Activated T-cell treated with anti-CD3 and anti-CD28 coated beads, Interleukin-2, amount 50 U/mL, for 72 hours (primary cell): ENCODE measurements around the gene PCLO. TPM values are rescaled to one million over a fixed set of nuclear protein-coding genes. Genes with fewer than 3 reads are reported as not detected.
A peak's percentile ranks its signal among the peaks of the same experiment; 100 is the strongest.
"Not testable (repeated sequence)": the region's sequence is repeated elsewhere in the genome, so short reads cannot be mapped to it uniquely, and the experiment has no call there.

Experiments used
- ATAC-seq, 2 donors: fragments of 150-1000 bp; cut with Tn5 transposase; replicated peaks in 1 of 2; 2 replicates each; pipeline ENCODE4 v1.10.0; 2021; ENCODE audit warnings: moderate library complexity in 2 of 2, mild to moderate bottlenecking in 1 of 2
- DNase-seq, 2 donors: peaks; one replicate each; pipeline ENCODE4 v3.0.0; 2021 to 2022; ENCODE audit warnings: mixed read lengths in 1 of 2
- H3K27ac Mint-ChIP-seq: one replicate; pipeline ENCODE4 v1.8.0; 2022; ENCODE audit warnings: mild to moderate bottlenecking, moderate library complexity, mixed read lengths
- H3K27me3 Mint-ChIP-seq: one replicate; pipeline ENCODE4 v1.8.0; 2022; ENCODE audit warnings: low read depth, mixed read lengths
- H3K36me3 Mint-ChIP-seq, 2 donors: one replicate each; pipeline ENCODE4 v1.8.0; 2022; ENCODE audit warnings: mixed read lengths in 2 of 2, mild to moderate bottlenecking in 1 of 2; ENCODE audit not compliant: insufficient read depth in 2 of 2
- H3K4me1 Mint-ChIP-seq: one replicate; pipeline ENCODE4 v1.8.0; 2022; ENCODE audit warnings: low read depth, mixed read lengths
- H3K4me3 Mint-ChIP-seq, 2 donors: one replicate each; pipeline ENCODE4 v1.8.0; 2022; ENCODE audit warnings: mild to moderate bottlenecking in 2 of 2, mixed read lengths in 2 of 2, moderate library complexity in 2 of 2
- H3K9me3 Mint-ChIP-seq, 2 donors: one replicate each; pipeline ENCODE4 v1.8.0; 2022; ENCODE audit warnings: mixed read lengths in 2 of 2
- total RNA-seq, 2 donors: library from RNA; stranded (reverse); gene quantifications; one replicate each; pipeline ENCODE4 v1.2.3, GENCODE V29; 2022

Gene PCLO
- total RNA-seq, 2 donors from 2014 or later = 0.02 to 0.22 TPM

GRCh38 chr7:82742163-82742562 is 420.5 kb downstream of the PCLO start:
- Mint-ChIP-seq H3K27ac (no peak overlapping the region), H3K36me3 (no peaks in the 10 kb centered on the region), H3K4me1 (no peaks in the 10 kb centered on the region), H3K27me3 (no peaks in the 10 kb centered on the region), H3K9me3 (no peaks in the 10 kb centered on the region), H3K4me3 (no peak overlapping the region)
- DNase-seq = no peak
- ATAC-seq = no peak

- Mint-ChIP-seq H3K4me3 (no peak overlapping the region), H3K27me3 (no peaks in the 10 kb centered on the region), H3K4me1 (no peaks in the 10 kb centered on the region), H3K36me3 (no peaks in the 10 kb centered on the region), H3K9me3 (no peaks in the 10 kb centered on the region), H3K27ac (no peak overlapping the region)
- ATAC-seq = no peak
- DNase-seq = no peak
These were observed 421.2 kb downstream of the PCLO start for GRCh38 chr7:82741493-82741892.

- no peaks in the 10 kb centered on the region for H3K4me1 Mint-ChIP-seq
- no peaks in the 10 kb centered on the region for H3K9me3 Mint-ChIP-seq
- H3K27ac Mint-ChIP-seq = no peak overlapping the region
- H3K36me3 Mint-ChIP-seq = no peaks in the 10 kb centered on the region
- ATAC-seq (no peak), DNase-seq (peak; percentile 6 to 11)
- no peaks in the 10 kb centered on the region for H3K27me3 Mint-ChIP-seq
- H3K4me3 Mint-ChIP-seq = no peak overlapping the region
These were observed 422.3 kb downstream of the PCLO start for GRCh38 chr7:82740246-82740848.

DNA sequence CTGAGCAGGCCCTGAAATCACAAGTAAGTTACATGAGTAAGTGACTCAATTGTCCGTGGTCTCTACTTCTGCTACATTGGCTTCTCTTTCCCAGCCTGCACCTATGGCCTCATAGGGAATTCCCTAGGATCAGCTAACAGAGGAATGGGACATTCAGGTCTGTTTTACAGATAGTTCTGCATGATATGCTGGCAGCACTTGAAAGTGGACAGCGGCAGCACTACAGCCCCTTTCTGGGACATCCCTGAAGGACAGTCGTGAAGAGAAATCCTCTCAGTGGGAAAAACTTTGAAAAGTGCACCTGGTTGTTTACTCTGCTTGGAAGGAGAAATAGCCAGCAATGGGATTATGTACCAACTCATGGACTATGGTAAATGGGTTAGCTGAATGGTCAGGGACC is 426.1 kb downstream of the PCLO start:
- ATAC-seq = no peak
- Mint-ChIP-seq H3K4me3 (no peak overlapping the region), H3K27me3 (no peaks in the 10 kb centered on the region), H3K9me3 (no peaks in the 10 kb centered on the region), H3K4me1 (no peaks in the 10 kb centered on the region), H3K27ac (no peak overlapping the region), H3K36me3 (no peaks in the 10 kb centered on the region)
- no peak for DNase-seq

GRCh38 chr7:82732677-82733076 is 430.0 kb downstream of the PCLO start:
- Mint-ChIP-seq H3K27me3 (no peaks in the 10 kb centered on the region), H3K4me1 (no peaks in the 10 kb centered on the region), H3K27ac (no peak overlapping the region), H3K36me3 (no peaks in the 10 kb centered on the region), H3K4me3 (no peak overlapping the region), H3K9me3 (no peaks in the 10 kb centered on the region)
- DNase-seq = no peak
- no peak for ATAC-seq

DNA sequence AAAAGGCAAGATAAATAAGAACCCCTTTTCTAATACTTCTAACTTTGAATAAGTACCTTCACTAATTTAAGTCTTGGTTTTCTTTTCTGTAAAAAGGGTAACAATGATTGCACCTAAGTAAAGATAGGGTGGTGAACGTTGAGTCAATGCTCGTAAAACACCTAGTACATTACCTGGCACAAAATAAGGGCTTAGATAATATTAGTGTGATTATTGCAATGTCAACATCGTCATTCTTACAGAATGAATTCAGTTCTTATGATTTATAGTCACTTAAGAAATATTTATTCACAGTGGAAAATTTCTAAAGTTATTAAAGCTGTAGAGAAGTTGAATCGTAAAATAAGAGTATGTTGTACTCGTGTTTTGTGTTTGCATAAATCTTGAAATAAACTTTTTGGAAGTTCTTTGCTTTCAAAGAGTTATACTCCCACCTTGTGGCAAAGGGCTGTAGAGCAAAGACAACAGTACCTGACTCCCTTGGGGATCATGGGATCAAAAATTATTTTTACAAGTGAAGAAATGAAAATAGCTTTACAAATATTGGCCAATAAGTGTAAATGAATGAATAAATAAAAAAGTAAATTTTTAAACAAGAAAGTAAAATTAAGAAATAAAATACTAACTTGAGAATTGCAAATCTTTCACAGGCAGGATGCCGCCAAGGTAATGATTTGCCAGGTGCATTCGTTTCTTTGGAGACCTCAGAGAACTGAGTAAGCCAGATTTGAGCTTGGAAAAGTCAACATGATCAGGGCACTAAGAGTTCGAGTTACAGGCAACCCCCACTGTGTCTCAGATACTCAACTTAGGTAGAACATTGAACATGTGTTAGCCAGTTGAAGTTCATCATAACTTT is 433.3 kb downstream of the PCLO start:
- DNase-seq = peak in 1 of 2 donors; percentile 1
- no peaks in the 10 kb centered on the region for H3K36me3 Mint-ChIP-seq
- no peaks in the 10 kb centered on the region for H3K27me3 Mint-ChIP-seq
- H3K9me3 Mint-ChIP-seq = no peaks in the 10 kb centered on the region
- no peak for ATAC-seq
- H3K4me1 Mint-ChIP-seq = no peaks in the 10 kb centered on the region
- H3K27ac Mint-ChIP-seq = no peak overlapping the region
- H3K4me3 Mint-ChIP-seq = no peak overlapping the region

DNA sequence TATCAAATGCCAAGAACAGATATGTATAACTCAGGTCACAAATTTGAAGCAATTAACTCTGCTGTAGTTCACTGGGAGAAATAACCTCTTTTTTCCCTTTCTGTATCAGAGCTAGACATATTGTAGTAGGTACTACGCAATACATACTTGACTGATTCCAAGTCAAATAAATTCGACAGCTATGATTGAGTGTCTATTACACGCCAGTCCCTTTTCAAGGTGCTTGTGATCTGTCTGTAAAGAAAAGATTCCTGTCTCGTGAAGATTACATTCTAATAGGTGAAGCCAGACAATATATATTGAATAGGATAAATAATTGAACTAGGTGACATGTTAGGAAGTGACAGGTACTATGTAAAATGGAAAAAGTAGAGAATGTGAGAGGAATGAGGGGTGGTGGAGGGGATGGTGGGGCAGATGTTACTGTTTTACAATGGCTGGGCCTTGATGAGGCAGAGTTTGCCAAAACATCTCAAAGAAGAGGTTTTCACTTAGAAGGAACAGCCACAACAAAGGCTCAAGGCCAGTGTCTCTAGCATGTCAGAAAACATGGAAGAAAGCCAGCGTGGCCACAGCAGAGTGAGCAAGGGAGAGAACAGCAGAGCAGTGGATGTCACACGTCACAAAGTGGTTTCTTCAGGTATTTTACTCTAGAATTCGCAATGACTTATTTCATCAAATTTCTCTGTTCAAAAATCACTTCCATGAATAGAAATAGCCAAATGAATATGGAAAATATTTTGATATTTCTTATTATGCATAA is 436.5 kb downstream of the PCLO start:
- no peaks in the 10 kb centered on the region for H3K36me3 Mint-ChIP-seq
- no peak overlapping the region for H3K27ac Mint-ChIP-seq
- no peak overlapping the region for H3K4me3 Mint-ChIP-seq
- DNase-seq (no peak), ATAC-seq (no peak)
- H3K9me3 Mint-ChIP-seq = no peaks in the 10 kb centered on the region
- H3K4me1 Mint-ChIP-seq = no peaks in the 10 kb centered on the region
- no peaks in the 10 kb centered on the region for H3K27me3 Mint-ChIP-seq

GRCh38 chr7:82723411-82723810 is 439.3 kb downstream of the PCLO start:
- Mint-ChIP-seq H3K27ac (no peak overlapping the region), H3K4me1 (no peaks in the 10 kb centered on the region), H3K4me3 (no peak overlapping the region), H3K27me3 (no peaks in the 10 kb centered on the region), H3K9me3 (no peaks in the 10 kb centered on the region), H3K36me3 (no peaks in the 10 kb centered on the region)
- DNase-seq (no peak), ATAC-seq (no peak)

- Mint-ChIP-seq H3K4me3 (no peak overlapping the region), H3K4me1 (no peaks in the 10 kb centered on the region), H3K27me3 (no peaks in the 10 kb centered on the region), H3K36me3 (no peaks in the 10 kb centered on the region), H3K9me3 (no peaks in the 10 kb centered on the region), H3K27ac (no peak overlapping the region)
- ATAC-seq (no peak), DNase-seq (no peak)
These were observed 439.7 kb downstream of the PCLO start for GRCh38 chr7:82722946-82723345.

GRCh38 chr7:82715344-82715743 is 447.3 kb downstream of the PCLO start:
- no peak for ATAC-seq
- no peak overlapping the region for H3K27ac Mint-ChIP-seq
- H3K9me3 Mint-ChIP-seq = no peaks in the 10 kb centered on the region

DNA sequence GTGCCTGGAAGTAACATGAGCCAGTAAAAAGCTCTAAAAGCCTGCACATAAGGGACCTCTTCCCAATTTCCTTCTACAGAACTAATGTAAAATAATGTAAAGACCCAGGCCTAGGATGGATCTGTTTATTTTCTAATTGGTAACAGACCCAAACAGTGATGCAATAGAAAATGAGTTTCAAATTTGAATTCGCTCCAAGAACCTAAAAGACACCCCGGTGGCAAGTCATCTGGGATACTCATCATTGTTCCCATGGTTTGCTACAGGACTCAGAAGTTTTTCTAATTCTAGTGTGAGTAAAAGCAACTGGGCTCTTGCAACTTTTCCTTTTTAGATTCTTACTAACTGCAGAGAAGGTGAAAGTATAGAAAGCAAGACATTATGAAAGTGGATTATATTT is 447.8 kb downstream of the PCLO start:
- no peak for DNase-seq
- no peaks in the 10 kb centered on the region for H3K4me1 Mint-ChIP-seq
- no peaks in the 10 kb centered on the region for H3K27me3 Mint-ChIP-seq
- H3K36me3 Mint-ChIP-seq = no peaks in the 10 kb centered on the region
- no peaks in the 10 kb centered on the region for H3K9me3 Mint-ChIP-seq
- no peak for ATAC-seq
- H3K4me3 Mint-ChIP-seq = no peak overlapping the region
- no peak overlapping the region for H3K27ac Mint-ChIP-seq

More at GRCh38 chr7:82715344-82715743, 447.3 kb downstream of the PCLO start:
- no peak for DNase-seq
- Mint-ChIP-seq H3K27me3 (no peaks in the 10 kb centered on the region), H3K4me1 (no peaks in the 10 kb centered on the region), H3K36me3 (no peaks in the 10 kb centered on the region), H3K4me3 (no peak overlapping the region)

DNA sequence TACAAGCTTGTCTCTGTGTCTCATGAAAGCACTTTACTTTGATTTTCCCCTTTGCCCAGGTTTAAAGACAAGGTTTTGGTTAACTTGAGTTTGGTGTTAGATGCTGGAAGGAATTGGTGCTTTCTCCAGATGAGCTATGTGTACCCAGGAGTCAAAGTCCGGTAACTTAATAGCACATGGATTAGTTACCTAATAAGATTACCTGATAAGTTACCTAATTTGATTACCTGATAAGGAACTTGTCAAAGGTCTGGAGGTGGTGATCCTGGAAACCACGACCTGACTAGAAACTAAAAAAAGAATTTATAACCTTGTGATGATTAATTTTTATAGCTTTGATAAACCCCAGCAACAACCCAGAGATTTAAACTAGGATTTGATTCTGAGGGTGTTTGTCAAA is 449.2 kb downstream of the PCLO start:
- no peak for ATAC-seq
- H3K27ac Mint-ChIP-seq = no peak overlapping the region
- H3K4me3 Mint-ChIP-seq = no peak overlapping the region
- H3K27me3 Mint-ChIP-seq = no peaks in the 10 kb centered on the region
- no peaks in the 10 kb centered on the region for H3K36me3 Mint-ChIP-seq
- peaks cover 0 to 2% of the 10 kb centered on the region in 2 donors for H3K9me3 Mint-ChIP-seq
- DNase-seq = no peak
- H3K4me1 Mint-ChIP-seq = no peaks in the 10 kb centered on the region

DNA sequence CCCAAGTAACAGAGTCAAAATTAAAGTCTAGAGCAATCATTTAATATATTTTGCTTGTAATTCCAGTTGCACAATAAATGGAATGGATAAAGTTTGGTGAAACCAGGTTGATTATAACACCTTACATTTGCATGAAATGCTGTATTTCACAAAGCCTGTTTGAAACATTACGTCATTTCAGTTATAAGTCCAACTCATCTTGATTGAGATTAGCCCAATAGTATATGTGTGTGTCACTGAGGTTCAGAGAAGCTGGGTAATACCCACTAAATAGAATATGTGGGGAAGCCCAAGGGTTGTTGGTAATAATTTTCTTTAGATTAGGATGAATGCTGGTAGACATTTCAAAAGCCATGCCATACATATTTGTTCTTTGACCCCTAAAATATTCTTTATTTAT is 456.3 kb downstream of the PCLO start:
- H3K4me3 Mint-ChIP-seq, H3K36me3 Mint-ChIP-seq, H3K27me3 Mint-ChIP-seq, ATAC-seq, H3K27ac Mint-ChIP-seq, DNase-seq, H3K4me1 Mint-ChIP-seq, H3K9me3 Mint-ChIP-seq: not testable (repeated sequence)
